Measurements from ENCODE around the gene FEN1.

FEN1 gene

GRCh38 chr11:61757213-61757862 is 35.4 kb upstream of the FEN1 start:
- no peak for DNase-seq (ENCODE audit: low read depth in 2 of 2)

- DNase-seq (ENCODE audit: low read depth in 2 of 2), result no peak
Observed at GRCh38 chr11:61760946-61761345, 31.8 kb upstream of the FEN1 start.

GRCh38 chr11:61761440-61762222 is 31.1 kb upstream of the FEN1 start:
- no peak for DNase-seq (ENCODE audit: low read depth in 2 of 2)

GRCh38 chr11:61762223-61762615 is 30.5 kb upstream of the FEN1 start:
- no peak for DNase-seq (ENCODE audit: low read depth in 2 of 2)

- DNase-seq (ENCODE audit: low read depth in 2 of 2), result peak; percentile 15 to 20
Observed at GRCh38 chr11:61762798-61763197, 29.9 kb upstream of the FEN1 start.

GRCh38 chr11:61763930-61764605 is 28.6 kb upstream of the FEN1 start:
- DNase-seq (ENCODE audit: low read depth in 2 of 2), result no peak

GRCh38 chr11:61764606-61765260 is 28.0 kb upstream of the FEN1 start:
- no peak for DNase-seq (ENCODE audit: low read depth in 2 of 2)

GRCh38 chr11:61765550-61766253 is 27.0 kb upstream of the FEN1 start:
- no peak for DNase-seq (ENCODE audit: low read depth in 2 of 2)

- DNase-seq (ENCODE audit: low read depth in 2 of 2), result no peak
Observed at GRCh38 chr11:61766353-61766841, 26.3 kb upstream of the FEN1 start.

- no peak for DNase-seq (ENCODE audit: low read depth in 2 of 2)
Observed at GRCh38 chr11:61768376-61769076, 24.2 kb upstream of the FEN1 start.

- DNase-seq (ENCODE audit: low read depth in 2 of 2), result no peak
Observed at GRCh38 chr11:61769169-61769920, 23.4 kb upstream of the FEN1 start.

- no peak for DNase-seq (ENCODE audit: low read depth in 2 of 2)
Observed at GRCh38 chr11:61769946-61770683, 22.6 kb upstream of the FEN1 start.

GRCh38 chr11:61771195-61771894 is 21.4 kb upstream of the FEN1 start:
- DNase-seq (ENCODE audit: low read depth in 2 of 2), result no peak

- no peak for DNase-seq (ENCODE audit: low read depth in 2 of 2)
Observed at GRCh38 chr11:61771985-61772455, 20.7 kb upstream of the FEN1 start.

- DNase-seq (ENCODE audit: low read depth in 2 of 2), result no peak
Observed at GRCh38 chr11:61773356-61773755, 19.4 kb upstream of the FEN1 start.

- no peak for DNase-seq (ENCODE audit: low read depth in 2 of 2)
Observed at GRCh38 chr11:61773809-61774208, 18.9 kb upstream of the FEN1 start.

GRCh38 chr11:61774411-61774810 is 18.3 kb upstream of the FEN1 start:
- no peak for DNase-seq (ENCODE audit: low read depth in 2 of 2)

- no peak for DNase-seq (ENCODE audit: low read depth in 2 of 2)
Observed at GRCh38 chr11:61775106-61775505, 17.6 kb upstream of the FEN1 start.
